HG03520 (cell line): ENCODE data around the gene ANKRD66.
"Not testable (repeated sequence)": the region's sequence is repeated elsewhere in the genome, so short reads cannot be mapped to it uniquely, and the experiment has no call there.

ENCODE experiments used
- ATAC-seq: cut with Tn5 transposase; IDR thresholded peaks from one replicate; pipeline ENCODE4 v1.9.1; 2021; ENCODE audit warnings: mild to moderate bottlenecking, moderate library complexity; ENCODE audit not compliant: unreplicated experiment

ANKRD66 gene

DNA sequence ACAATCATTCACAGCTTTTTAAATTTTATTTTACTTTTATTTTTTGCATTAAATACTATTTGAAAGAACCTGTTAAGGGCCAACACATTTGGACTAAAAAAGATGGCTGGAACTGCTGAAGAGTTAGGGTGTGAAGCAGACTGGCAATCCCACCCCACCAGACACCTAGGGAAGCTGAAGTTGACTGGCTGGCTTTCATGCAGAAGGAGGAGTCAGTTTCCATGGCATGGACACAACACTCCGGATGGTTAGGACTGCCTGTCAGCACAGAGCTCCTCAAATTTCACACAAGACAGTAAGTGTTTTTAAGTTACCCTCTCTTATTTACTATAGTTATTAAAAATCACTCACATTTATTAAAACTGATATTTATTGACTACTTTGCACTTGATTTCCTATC is at the start of gene ANKRD66:
Gene ANKRD66 (plus strand): TSS at position 238 of the 400 bp plus-strand sequence. CDS start 5,016 bp downstream, outside the sequence.
- no peak for ATAC-seq

DNA sequence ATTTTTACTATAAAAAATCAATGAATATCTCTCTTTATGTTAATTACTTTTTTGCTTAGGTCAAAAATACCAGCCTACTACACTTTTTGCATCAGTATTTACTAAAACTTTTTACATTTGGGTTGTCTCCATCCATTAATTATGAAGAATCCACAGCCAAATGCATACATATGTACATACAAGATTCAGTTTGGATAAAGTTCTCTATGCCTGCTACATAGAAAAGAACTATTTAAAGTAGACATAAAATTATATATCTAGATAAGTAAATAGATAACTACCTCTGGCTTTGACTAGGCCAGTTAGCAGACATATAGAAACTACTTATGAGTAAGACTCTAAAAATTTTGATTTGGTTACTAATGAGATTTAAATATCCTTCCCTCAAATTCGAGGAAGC is 46.8 kb upstream of the ANKRD66 start:
- ATAC-seq = no peak

- no peak for ATAC-seq
These were observed 42.2 kb upstream of the ANKRD66 start for GRCh38 chr6:46704562-46704961.

GRCh38 chr6:46706464-46706863 is 40.3 kb upstream of the ANKRD66 start:
- no peak for ATAC-seq

DNA sequence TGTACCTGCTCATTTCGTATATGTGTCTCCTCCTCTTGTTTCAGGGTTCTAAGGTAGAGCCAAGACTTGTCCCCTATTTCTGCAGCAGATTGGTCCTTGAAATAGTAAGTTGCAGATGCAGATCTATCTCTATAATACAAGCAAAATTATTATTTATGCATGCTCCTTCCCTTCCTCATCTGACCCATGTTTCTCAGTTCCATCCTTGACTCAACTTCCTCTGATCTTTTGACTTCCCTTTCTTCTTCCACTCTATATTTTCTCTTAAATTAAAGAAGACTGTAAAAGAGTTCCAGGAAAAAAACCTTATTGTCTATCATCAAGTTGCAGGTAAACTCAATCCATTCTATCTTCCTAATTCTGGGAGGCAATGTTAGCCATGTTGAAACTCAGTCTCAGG is 35.2 kb upstream of the ANKRD66 start:
- ATAC-seq = no peak

DNA sequence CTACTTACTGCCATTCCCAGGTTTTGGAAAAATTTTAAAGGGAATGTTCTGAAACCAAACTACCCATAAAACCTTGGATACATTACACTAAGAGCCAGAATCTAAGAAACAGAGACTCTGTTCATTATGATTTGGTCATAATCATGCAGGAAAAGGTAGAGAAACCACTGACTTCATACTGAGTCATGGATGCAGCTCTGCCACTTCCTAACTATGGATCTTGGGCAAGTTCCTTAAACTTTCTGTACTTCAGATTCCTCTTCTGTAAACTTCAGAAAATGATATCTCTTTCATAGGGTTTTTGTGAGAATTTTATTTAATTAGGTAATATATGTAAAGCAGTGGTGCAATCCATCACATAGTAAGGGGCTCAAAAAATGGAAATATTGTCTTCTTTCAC is 31.6 kb upstream of the ANKRD66 start:
- no peak for ATAC-seq

GRCh38 chr6:46719099-46719498 is 27.6 kb upstream of the ANKRD66 start:
- no peak for ATAC-seq

GRCh38 chr6:46720401-46720800 is 26.3 kb upstream of the ANKRD66 start:
- no peak for ATAC-seq

GRCh38 chr6:46729787-46730326 is 16.9 kb upstream of the ANKRD66 start:
- ATAC-seq = no peak

- ATAC-seq = no peak
These were observed 15.7 kb upstream of the ANKRD66 start for GRCh38 chr6:46730921-46731461.

DNA sequence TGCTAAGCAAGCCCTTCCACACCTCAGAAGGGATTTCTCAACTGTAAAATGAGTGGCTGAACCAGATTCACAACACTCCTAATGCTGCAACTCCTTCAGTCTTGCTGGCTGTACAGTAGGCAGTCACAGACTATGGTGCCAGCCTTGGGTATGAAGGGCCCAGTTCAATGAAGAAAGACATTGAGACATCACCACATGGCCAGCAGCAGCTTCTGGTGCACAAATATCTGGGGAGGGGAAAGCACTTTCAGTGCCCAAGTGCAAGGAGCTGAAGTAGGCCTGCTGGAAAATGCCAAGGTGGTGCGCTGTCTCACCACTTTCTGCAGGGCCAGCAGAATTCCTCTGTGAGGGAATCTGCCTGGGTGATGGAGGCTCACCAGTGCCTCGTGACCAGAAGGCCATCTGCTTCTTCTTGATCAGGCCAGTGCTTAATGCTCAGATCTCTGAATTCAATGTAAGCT is 13.4 kb upstream of the ANKRD66 start:
- ATAC-seq = no peak

DNA sequence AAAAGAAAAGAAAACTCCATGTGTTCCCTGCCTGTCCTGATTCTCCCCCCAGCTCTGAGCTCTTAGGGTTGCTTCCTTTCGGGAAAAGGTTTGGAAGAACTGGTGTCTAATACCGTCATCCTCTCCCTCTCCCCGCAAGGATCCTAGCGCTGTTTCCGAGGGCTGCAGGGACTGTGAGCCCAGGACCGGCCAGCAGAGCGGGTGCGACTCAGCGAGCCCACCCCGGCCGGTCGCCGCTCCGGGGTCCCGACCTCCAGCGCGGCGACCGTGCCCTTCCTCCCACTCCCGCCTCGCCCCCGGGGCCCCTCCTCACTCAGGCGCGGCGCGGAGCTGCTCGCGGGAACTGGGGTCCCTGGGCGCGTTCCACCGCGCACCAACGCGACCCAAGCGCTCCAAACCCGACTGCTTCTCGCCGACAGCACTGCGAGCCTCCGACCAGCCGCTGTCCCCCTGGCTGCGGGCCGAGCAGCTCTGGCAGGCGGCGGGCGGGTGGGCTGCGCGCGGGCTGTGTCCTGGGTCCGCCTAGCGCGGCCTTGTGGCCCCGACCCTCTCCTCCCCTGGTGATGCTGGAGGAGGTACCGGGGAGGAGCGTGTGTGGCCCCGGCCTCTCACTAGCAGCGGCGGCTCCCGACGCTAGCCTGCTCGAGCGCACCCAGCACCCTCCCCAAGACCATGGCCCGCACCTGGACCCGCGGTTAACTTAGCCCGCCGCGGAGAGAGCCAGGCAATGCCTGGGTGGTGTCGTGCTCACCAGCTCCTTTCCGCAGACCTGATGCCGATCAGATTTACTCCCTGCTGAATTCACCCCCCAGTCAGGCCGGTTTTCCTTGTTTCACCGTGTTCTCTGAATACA is 11.6 kb upstream of the ANKRD66 start, which contains the start of gene PLA2G7:
Gene PLA2G7 (minus strand): TSS at position 509 of the 853 bp plus-strand sequence. CDS start 12,484 bp downstream, outside the sequence.
- no peak for ATAC-seq

- no peak for ATAC-seq
These were observed 11.1 kb upstream of the ANKRD66 start for GRCh38 chr6:46735720-46736031.

GRCh38 chr6:46736906-46737305 is 9.8 kb upstream of the ANKRD66 start:
- ATAC-seq = no peak

DNA sequence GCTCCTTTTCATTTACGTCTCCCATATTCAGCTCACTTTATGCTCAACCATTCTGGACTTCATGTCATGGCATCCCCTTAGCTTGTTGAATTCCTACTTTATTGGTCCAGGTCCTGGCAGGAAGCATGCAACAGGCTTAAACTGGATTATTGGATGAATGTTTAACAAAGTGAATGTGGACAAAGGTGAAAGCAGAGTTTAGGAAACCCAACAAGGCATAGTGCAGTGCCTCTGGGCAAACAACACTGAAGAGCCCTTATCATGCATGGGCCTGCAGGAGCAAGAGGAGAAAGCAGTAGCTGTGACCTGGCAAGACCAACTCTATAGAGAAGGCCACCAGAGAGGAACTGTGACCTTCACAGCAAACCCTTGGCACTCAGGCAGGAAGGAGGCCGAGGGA is 5.3 kb upstream of the ANKRD66 start:
- ATAC-seq = no peak

- no peak for ATAC-seq
These were observed 4.8 kb upstream of the ANKRD66 start for GRCh38 chr6:46741910-46742309.

GRCh38 chr6:46743425-46744158 is 3.1 kb upstream of the ANKRD66 start:
- no peak for ATAC-seq

DNA sequence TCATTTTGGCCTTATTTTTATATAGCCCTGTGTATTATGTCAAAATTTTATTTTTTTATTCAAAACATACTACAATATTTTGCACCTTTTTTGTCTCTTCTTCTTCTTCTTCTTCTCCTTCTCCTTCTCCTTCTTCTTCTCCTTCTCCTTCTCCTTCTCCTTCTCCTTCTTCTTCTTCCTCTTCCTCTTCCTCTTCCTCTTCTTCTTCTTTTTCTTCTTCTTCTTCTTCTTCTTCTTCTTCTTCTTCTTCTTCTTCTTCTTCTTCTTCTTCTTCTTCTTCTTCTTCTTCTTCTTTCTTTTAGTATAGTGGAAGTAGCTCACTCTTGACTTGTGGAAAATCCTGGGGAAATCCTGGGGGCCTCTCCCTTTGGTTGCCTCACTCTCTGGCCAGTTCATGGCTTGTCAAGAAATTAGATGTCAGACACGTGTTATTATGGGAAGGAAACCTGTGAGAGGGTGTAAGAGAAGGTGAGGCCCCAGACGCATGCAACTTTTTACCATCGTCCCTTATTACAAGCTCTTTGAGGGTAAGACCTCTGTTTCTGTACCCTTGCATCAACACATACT is 2.5 kb upstream of the ANKRD66 start:
- not testable (repeated sequence) for ATAC-seq

DNA sequence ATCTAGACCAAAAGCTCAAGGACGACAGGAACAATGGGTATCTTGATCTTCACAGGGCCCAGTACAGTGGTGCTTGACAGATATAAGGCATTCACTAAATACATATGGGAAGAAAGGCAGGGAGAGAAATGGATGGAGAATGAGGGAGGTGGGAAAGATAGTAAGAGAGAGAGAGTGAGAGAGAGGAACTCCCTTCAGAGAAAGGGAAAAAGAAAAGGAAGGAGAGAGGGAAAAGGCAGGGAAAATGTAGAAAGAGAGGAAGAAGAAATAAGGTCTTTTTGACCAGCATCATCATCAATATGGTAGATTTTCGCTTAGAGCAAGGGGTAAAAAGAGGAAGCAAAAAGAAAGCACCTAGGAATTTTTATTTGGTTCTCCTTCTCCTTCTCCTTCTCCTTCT is 760 bp upstream of the ANKRD66 start:
- no peak for ATAC-seq

- no peak for ATAC-seq
These were observed 2.3 kb downstream of the ANKRD66 start for GRCh38 chr6:46748940-46749503.

- ATAC-seq = no peak
These were observed 3.0 kb downstream of the ANKRD66 start for GRCh38 chr6:46749731-46750130.
